Left hindlimb (tissue), 1 donor: Measurements from ENCODE around the gene MCF2L.

Experiments
- DNase-seq: peaks from one replicate; pipeline ENCODE4 v3.0.0-alpha.2; 2018

Gene MCF2L

DNA sequence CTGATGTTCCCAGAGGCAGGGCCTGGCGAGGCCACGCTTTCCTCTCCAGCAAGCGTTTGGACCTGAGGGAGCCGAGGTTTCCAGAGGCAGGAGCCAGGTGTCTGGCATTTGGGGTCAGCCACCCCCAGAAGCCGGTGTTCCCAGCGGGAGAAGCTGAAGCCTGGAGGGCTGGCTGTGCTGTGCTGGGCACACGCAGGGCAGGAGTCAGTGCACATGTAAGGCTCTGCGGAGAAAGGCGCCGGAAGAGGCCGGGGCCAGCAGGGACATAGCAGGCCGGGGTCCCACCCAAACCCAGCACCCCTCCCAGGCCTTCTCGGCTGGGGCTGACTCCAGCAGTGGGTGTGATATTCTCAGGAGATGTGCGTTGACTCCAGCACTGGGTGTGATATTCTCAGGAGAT, 31.6 kb downstream of the MCF2L start:
- DNase-seq, result no peak

DNA sequence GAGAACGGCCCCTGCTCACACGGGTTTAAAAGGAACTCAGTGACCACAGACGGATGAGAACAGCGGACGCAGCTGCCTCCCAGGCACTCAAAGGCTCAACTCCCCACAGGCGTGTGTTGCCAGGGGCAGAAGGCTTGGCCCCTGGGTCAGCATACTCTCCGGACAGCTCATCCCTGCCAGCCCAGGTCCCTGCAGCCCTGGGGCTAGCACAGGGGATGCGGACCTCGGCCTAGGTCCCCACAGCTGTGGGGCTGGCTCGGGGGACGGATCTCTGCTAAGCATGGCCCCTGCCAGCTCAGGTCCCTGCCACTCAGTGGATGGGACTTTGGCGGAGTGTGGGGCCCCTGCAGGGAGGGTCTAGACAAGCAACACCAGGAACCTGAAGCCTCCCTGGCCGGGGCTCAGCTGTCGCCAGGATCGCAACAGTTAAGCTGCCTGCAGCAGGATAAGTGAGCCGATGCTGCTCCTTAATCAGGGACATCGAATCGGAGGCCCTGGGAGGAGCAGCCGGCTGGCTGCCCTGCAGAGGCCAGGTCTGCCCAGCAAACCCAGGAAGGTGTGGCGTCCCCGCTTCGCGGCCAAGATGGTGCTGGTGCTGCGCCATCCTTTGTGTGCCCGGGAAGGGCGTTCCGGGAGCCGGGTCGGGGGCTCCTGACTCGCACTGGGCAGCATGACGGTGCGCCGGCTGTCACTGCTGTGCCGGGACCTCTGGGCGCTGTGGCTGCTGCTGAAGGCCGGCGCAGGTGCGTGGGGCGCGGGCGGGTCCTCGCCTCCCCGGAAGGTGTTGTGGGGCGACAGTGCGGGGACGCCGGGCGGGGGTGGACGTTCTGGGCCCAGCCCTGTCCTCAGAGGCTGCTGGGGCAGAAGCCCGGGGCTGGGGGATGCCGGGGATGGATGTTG, 32.5 kb downstream of the MCF2L start:
- peak; percentile 84 for DNase-seq

DNA sequence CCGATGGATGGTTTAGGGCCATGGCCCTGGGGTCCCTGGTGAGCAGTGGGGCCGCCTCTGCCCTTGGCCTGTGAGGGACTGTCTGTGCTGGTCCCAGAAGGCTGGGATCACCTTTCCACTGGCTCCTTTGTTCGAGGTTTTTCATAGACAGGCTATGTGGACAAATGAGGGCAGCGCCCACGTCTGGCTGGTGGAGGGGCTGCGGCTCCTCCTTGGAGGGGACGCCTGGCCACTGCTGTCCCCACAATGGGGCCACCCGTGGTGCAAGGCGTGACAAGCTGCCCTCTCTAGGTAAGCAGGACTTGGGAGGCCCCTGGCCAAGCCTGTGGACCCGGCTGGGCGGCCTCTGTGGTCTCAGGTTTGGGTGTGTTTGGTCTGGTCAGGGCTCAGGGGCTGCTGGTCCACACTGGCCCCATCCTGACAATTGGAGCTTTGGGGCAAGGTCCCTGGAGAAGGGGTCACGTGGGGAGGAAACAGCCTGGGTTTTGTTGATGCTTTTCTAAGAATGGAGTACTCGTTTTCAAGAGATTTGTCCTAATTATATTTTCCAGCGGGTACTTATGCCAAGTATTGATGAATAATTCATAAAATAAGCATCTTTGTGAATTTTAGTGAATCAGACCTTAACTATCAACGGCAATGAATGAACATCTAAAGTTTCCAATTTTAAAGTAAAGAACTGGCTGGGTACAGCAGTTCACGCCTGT, 33.3 kb downstream of the MCF2L start:
- DNase-seq, result no peak

DNA sequence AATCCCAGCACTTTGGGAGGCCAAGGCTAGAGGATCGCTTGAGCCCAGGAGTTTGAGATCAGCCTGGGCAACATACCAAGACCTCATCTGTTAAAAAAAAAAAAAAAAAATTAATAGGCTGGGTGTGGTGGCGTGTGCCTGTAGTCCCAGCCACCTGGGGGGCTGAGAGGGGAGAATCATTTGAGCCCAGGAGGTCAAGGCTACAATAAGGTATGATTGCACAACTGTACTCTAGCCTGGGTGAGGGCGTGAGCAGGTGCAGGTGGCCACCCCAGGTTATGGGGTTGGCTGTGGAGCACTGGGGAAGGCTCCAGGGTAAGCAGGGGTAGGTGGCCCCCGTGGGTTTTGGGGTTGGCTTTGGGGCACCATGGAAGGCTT, 33.9 kb downstream of the MCF2L start:
- no peak for DNase-seq

DNA sequence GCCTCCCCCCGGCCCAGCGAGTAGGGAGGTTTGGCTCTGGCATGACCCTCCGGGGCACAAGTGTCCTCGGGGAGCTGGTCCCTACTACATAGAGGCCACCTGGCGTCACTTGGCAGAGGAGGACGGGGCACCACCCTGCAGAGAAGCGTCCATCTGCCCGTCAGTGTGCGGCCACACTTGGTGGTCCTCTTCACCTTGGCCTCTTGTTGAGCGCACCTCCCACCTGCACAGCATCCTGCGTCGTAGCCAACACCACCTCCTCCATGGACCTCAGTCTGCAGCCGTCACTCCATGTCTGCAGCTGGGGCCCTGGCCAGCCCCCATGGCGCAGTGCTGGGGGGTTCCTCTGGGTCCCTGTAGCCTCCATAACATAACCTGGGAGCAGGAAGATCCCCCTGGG, 35.1 kb downstream of the MCF2L start:
- no peak for DNase-seq

DNA sequence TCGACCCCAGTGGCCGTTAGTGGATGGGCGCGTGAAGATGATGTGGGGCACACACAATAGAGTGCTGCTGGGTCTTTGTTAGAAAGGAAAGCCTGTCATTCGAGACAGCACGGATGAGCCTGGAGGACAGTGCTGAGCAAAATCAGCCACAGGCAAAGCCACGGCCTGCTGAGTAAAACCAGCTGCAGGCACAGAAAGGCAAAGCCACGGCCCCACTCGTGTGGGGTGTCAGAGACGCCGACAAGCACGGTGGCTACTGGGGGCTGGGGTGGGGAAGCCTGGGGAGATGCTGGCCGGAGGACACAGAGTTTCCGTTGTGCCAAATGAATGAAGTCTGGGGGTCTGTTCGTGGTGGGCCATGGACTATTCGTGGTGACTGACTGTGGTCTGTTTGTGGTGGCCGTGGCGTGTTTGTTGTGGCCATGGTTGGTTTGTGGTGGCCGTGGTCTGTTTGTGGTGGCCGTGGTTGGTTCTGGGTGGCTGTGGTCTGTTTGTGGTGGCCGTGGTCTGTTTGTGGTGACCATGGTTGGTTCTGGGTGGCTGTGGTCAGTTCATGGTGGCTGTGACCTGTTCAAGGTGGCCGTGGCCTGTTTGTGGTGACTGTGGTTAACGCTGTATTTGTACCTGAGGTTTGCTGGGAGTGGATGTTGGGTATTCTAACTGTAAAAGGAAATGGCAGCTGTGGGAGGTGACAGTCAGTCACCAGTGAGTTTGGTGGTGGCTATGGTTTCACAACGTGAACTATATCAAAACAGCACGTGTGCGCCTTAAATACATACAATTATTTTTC, 36.3 kb downstream of the MCF2L start:
- no peak for DNase-seq

DNA sequence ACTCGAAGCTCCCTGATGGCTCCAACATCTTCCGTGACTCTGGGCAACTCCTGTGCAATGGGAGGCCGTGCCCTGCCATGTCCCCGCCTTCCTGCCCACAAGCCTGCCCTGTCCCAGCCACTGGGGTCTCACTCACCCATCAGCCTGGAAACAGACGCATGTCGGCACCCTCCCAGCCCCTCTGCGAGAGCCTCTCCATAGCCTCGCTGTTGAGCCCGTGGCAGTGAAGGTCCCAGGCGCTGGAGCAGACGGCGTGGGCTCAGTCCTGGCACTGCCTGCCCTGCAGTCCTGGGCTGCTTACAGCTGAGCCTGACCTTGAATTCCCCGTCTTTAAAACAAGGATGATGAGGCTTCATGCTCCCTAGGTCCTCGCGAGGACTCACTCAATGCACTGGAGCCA, 37.0 kb downstream of the MCF2L start:
- no peak for DNase-seq

DNA sequence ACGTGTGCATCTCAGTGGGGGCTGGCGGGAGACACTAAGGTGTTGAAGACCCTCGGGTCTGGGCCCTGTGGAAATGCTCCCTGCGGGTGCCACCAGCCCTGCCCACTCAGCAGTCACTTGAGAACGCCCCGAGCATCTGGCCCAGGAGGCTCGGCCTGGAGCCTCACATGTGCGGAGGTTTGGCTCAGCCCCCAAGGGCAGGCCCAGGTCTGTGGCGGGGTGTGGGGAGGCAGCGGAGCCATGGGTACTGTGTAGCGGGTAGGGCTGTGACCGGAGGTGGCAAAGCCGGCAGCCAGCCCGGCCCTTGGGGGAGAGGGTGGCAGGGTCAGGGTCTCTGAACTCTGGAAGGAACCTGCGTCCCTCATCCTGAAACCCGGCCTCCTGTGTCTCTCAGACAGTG, 37.6 kb downstream of the MCF2L start:
- DNase-seq, result no peak

DNA sequence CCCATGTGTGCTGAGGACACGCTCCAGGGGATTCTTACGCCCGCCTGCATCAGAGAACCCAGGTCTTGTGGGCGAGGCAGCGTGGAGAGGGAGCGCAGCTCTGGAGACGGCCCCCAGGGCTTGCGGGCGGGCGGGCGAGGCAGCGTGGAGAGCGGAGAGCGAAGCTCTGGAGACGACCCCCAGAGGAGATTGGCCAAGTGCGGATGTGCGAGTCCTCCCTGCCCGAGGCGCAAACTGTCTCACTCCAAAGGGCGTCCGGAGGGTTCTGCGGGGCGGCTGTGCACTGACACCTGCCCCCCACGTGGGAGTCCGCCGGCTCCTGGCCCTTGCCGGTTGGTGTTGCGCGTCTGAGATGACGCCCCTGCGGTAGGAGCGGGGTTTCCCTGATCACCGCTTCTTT, 39.8 kb downstream of the MCF2L start:
- DNase-seq, result no peak

DNA sequence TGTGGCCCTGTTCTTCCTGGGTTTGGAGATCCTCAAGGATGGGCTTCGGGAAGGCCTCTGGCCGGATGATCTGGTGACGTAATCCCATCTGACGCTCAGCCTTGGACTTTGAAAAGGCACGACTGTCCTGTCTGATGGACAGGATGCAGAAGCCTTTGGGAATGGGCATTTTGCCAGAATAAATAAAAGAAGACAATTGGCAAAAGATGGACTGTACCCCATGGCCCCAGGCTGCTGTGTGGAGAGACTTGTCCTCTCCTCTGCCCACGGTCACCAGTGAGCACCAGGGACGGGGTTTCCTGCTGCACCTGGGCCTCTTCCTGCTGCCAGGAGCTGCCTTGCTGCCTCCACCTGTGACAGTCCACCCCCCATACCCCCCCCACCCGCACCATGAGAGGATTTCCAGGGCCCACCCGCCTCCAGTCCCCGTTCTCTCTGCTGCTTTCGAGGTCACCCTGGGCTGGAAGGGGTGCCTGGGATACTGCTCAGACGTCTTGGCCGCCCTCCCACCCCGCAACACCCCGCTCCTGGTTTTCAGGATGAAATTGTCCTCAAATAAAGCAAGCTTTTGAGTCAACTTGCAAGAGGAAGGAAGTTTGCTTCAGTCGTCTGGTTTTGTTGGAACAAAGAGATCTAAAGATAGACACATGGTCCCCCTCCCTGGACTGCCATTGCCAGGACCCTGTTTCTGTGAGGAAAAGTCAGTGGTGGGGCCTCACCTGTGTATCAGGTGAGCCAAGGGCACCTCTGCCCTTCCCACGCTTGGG, 40.9 kb downstream of the MCF2L start:
- DNase-seq, result no peak

DNA sequence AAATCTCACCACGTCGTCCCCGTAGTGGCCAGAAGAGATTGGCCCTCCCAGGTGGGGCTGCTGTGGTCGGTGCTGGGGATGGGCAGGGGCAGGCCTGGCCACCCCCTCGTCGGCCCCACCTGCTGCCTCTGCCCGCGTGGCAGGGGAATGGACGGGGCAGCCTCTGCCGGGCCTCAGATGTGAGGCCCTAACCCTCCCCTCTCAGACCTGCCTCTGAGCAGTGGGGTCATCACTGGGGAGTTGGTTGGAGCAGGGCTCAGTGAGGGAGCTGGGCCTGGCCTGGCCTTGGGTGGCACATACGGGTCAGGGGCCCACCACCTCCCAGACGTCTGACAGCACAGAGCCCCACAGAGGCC, 41.5 kb downstream of the MCF2L start:
- no peak for DNase-seq

DNA sequence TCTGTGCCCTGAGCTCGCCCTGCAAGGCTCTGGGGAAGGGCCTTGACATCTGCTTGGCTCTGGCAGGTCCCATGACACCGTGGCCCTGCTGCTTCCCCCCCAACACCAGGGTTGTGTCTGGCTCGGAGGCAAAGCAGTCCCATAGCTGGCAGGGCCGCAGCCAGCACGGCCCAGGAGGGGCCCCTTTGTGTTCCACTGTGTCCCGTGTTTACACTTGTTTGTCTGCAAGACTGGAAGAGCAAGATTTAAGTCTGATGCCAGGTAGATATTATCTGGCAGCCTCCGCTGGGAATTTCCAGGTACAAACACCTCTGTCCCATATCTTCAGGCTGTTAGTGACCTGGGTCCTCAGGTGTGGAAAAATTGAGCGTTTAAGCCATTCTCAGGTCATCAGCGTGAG, 44.3 kb downstream of the MCF2L start:
- no peak for DNase-seq

DNA sequence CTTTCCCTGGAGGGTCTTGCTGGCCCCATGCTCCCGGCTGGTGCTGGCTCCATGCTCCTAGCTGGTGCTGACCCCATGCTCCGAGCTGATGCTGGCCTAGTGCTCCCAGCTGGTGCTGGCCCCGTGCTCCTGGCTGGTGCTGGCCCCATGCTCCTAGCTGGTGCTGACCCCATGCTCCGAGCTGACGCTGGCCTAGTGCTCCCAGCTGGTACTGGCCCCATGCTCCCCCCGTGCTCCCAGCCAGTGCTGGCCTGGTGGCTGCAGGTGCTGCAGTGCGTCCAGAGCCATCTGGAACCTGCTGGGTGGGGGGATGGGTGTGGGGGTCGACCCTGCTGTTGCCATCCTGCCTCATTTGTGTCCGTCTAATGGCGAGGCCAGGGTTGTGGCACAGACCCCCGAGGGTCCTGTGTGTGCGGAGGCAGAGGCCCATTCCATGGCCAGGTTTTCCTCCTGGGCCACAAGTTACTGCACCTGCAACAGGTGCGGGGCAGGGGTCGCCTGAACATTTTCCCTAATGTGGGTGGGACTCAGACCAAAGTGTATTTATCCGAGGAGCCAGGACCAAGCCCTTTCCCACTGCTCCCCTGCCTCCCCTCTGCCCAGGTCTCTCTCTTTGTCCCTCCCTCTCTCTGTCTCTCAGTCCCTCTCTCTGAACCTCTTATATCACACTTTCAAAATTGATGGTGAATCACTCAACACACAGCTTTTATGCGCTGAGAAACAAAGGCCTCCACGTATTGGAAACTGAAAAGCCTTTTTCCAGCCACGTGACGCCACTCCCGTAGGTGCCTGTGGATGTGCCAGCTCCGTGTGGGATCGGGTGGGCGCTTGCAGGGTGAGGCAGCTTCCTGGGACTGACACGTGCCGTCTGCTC, 45.1 kb downstream of the MCF2L start:
- DNase-seq, result no peak

DNA sequence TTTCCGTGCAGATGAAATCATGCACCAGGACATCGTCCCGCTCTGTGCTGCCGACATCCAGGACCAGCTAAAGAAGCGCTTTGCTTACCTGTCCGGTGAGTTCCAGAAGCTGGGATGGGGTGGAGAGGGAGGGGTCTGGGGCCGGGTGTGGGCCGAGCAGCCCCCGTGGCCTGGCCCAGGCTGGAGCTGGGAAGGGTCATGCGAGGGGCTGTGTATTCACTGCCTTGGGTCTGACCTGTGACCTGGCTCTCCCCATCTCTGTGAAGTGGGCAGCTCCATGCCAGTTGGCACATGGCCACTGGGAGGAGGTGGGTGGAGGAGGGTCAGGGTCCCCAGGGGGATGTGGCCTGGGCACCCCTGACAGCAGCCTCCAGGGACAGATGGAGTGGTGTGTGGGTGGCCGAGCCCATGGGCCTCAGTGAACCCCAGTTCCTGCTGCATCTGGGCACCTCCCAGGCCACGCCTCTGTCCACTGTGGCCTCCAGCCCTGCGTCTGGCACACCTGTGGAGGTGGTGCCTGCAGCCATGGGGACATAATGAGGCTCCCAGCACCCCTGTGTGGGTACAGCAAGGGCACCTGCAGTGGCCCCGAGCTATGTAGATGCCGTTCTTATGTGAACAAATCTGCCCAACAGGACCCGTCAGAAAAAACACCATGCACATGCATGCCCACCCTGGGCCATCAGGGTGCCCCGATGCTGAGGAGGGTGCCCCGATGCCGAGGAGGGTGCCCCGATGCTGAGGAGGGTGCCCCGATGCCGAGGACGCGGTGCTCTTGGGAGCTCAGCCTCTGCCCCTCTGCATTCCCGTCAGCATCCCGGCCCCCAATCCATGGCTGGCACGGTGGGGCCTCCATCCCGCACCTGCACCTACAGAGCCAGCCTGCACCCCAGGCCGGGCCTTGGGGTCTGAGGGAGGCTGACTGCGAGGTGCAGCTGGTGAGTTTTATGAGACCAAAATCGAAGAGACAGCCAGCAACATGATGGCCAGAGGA, 46.0 kb downstream of the MCF2L start:
- no peak for DNase-seq

DNA sequence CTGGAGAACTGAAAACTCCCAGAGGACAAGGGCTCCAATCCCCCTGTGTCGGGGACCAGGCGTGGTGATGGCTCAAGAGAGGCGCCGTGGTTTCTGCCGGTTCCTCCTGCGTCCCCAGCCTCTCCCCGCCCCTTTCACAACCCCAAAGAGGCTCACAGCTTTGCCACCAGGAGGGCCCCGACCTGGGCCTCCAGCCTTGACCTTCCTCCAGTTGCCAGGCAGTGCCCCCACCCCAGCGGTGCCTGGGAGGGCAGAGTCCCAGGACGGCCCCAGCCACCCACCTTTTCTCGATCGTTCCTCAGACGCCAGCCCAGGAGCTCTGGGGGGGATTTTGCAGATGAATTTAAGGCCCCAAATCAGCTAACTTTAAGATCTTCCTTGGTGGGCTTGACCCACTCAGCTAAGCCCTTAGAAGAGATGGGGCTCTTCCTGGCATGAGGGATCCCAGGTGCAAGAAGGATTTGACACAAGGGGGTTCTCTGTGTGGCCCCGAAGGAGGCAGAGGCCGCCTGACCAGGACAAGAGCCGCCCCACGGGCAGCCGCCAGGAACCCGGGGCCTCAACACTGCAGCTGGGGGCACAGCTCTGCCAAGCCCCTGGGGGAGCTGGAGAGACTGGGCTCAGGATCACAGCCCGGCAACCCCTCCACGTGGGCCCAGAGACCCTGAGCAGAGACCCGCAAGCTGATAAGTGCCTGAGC, 47.0 kb downstream of the MCF2L start:
- DNase-seq, result no peak

DNA sequence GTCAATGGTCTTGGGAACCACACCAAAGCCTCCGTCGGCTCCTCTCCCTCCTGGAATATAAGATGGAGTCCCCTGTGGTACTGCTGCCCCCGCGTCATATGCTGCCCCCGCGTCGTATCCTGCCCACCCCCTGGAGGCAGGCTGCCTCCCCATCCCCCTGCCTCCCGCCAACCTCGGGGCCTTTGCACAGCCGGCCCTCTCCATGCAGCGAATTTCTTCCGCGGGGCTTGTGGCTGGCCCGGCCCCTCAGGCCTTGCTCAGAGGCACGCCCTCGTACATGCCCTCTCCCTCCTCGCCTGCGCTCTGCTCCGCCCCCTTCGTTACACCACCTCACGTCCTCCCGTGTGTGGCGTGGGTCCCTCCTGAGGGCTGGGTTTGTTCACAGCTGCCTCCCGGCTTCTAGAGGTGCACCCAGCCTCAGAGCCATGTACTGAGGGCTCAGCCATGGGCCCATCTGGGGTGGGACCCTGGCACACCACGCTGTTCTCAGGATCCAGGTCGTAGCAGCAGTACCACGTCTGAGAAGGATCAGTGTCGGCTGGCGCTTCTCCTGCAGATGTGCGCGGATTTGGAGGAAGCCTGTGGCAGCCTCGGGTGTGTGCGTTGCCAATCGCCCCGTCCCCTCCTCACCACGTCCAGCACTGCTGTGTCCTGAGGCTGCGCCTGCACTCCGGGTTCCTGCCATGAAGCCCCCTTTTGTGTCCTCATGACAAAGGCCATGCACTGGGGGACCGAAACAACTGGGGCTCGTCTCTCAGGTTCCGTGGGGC, 47.7 kb downstream of the MCF2L start:
- no peak for DNase-seq

DNA sequence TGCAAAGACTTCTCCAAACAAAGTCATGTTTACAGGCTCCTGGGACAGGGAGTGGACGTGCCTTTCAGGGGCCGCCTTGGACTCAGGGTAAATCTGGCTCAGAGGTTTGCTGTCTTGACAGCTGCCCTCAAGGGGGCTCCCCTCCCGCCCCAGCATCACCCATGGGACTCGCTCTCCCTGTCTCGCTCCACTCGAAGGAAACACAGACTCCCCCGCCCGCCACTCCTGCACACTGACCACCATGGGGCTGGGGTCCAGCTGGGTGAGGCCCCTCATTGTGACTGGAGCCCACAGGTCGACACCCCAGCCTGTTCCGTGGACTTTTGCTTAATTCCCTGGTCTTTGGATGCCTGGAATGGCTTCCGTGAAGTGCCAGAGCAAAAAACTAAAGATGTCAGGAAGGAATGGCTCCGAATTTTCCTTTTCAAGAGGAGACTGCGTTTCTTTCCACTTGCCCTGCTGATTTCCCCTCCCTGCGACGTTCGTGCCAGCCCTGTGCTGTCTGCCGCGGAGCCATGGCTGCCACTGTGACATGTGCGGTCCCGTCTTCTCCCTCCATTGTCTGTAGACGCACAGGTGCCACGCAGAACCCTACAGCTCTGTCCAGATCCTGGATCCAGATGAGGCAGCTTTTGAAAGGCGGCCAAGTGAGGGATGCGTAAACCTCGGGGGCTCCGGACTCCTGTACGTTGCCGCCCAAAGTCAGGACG, 48.6 kb downstream of the MCF2L start:
- DNase-seq, result no peak

DNA sequence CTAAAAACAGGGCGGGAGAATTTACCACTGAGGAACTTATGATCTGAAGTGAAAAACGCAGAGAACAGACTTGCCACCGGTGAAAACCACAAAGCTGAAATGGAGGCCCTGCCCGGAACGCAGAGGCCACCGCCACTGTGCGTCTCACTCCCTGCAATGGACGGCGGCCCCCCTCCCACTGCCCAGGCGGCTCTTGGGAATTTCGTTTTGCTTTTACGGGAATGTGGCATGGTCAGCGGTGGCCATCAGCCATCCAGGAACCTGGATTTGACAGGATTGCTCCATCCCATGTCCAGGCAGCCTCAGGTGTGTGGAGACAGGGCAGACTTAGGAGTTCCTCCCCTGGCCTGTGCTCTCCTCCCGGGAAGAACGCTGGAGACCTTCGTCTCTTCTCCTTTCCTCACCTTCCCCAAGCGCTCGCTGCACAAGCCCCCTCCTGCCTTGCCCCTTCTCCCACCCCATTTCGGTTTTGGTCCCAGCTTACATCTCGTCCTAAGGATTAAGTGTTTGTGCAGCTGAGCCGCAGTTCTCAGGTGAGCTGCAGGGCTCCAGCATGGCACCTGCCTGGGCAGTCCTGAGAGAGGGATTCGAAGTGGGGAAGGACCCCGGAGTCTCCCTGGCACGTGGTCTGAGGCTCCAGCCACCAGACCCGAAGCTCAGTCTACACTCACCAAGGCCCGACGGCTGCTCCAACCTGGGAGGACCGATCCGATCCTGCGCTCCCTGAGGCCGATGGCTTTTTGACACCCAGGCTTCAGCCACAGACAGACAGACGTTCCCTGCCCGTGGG, 49.9 kb downstream of the MCF2L start:
- DNase-seq, result no peak
